HG02642 (cell line): ENCODE measurements around the gene FCHSD2.
"Not testable (repeated sequence)": the region's sequence is repeated elsewhere in the genome, so short reads cannot be mapped to it uniquely, and the experiment has no call there.

Source experiments
- ATAC-seq: cut with Tn5 transposase; IDR thresholded peaks from one replicate; pipeline ENCODE4 v1.9.1; 2021; ENCODE audit warnings: mild to moderate bottlenecking; ENCODE audit not compliant: unreplicated experiment, poor library complexity

Gene FCHSD2

DNA sequence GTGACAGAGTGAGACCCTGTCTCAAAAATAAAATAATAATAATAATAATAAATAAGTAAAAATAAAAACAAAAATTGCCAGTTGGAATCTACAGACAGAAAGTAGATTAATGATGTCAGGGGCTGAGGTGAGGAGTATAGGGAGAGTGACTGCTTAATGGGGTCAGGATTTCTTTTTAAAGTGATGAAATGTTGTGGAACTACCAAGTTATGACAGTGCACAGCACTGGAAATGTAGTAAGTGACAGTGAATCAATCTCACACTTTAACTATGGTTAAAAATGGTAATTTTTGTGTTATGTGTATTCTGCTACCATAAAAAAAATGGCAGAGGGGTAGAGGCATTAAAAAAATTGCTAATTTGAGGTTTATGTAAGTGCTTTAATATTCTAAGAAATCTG, 240.7 kb downstream of the FCHSD2 start:
- ATAC-seq, result no peak

DNA sequence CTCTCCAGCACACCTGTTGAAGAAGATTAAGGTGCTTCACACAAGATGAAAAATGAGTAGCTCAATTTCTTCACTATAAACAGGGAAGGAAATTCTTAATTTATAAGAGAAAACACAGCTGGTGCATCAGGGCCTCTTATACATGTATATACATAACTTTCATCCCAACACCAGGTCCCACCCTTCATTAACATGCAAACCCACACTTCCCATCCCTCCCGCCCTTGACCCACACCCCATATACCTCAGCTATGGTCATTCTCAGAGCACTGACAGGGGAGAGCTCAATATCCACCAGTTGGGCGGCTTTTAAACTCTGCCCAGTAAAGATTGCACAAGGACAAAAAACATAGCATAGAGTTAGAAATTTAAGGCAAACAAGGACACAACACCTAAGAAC, 242.1 kb downstream of the FCHSD2 start:
- ATAC-seq, result no peak

DNA sequence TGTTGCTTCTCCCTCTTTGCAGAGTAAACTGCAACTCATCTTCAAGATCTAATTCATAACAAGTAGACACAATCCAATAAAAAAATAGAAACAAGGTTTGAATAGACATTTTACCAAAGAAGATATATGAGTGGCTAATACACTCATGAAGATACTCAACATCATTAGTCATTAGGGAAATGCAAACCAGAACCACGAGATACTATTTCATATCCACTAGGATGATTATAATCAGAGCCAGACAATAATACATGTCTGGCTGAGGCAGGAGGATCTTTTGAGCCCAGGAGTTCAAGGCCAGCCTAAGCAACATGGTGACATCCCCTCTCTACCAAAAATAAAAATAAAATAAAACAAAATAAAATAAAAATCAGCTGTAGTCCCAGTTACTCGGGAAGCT, 242.9 kb downstream of the FCHSD2 start:
- no peak for ATAC-seq

DNA sequence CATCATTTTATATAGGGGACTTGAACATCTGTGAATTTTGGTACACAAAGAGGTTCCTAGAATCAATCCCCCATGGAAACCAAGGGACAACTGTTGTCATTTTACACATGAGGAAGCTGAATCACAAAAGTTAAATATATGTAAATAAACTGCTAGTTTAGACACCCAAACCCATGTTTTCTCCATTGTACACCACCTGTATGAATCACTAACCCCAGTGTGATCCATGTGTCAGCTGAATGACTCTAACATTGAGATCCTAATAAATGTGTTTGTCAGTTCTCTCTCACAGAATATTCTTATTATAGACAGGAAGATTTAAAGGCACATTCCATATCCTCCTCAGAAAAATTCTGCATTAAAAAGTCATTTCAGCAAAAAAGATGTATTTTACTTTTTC, 244.6 kb downstream of the FCHSD2 start:
- ATAC-seq, result no peak

DNA sequence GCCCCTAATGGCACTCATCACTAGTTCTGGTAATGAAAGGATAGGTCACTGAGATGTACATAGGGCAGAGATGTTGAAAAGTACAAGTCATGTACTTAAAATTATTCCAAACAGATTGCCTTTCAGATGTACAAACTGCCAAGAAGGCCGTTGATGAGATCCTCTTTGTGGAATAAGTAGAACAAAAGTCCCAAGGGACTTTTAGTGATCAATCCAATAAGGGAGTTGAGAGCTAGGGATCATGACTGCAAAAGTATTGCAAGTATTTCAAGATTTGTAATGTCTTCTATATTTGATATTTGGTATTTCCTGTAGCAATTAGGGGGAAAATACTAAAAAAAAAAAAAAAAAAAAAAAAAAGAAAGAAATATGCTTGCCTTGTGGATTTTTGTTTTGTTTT, 245.7 kb downstream of the FCHSD2 start:
- no peak for ATAC-seq

DNA sequence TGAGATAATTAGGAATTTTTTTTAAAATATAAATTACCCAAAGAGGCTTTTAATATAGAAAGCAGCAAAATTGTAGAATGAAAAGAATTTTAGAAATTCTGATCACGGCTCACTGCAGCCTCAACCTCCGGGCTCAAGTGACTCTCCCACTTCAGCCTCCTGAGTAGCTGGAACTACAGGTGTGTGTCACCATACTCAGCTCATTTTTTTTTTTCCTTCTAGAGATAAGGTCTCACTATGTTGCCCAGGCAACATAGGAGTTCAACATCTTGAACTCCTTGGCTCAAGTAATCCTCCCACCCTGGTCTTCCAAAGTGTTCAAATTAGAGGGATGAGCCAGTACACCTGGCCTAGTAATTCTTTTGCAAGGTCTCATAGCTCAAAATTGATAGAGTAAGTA, 251.2 kb downstream of the FCHSD2 start:
- ATAC-seq, result no peak

DNA sequence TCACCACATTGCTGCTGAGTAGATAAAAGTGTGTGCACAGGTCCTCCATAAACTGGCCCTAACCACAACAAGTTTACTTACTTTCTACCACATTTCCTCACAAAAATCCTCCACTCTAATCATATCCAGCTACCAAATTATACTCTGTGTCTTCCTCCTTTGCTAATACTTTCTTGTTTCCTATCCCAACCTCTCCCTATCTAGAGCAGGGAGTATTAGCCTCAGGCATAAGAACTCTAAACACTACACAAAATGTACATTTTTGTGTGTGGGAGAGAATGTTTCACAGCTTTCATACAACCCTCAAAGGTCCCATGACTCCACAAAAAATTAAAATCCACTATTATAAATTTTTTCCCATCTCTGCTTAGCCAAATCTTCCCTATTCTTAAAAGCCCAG, 255.5 kb downstream of the FCHSD2 start:
- ATAC-seq, result no peak

DNA sequence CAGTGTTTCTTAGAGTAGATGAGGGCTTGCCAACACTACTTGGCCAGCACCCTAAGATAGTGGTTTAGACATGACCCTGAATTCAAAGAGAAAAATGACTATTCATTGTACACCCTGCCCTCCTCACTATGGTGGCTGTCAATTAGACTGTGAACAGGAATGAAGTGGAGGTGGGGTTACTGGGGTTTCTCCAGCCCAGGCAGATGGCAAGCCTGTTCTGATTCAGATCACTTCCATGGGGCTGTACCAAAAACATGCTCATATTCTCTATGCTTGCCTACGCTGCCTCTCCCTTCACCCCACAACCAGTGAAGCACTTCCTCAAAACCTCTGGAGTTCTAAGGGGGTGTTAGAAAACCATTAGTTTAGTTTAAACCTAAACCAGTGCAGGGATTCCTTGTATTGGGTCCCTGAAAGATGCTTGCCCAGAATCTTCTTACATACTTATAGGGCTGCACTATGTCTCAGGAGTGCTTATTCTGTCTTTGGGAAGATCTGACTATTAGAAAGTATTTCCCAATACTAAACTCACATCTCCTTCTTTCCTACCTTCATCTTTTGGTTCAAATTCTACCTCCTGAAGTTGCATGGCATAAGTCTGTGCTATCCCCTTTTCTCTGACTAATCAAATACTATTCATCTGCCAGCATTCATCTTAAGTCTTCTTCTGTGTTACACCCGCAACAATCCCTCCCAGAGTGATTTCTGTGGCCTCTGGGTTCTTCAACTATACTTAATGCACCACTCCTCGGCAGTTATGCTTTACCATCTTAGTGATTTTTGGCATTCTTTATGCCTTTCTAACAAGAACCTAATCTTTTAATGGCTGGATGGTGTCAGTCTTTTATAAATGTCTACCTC, 256.1 kb downstream of the FCHSD2 start:
- no peak for ATAC-seq

DNA sequence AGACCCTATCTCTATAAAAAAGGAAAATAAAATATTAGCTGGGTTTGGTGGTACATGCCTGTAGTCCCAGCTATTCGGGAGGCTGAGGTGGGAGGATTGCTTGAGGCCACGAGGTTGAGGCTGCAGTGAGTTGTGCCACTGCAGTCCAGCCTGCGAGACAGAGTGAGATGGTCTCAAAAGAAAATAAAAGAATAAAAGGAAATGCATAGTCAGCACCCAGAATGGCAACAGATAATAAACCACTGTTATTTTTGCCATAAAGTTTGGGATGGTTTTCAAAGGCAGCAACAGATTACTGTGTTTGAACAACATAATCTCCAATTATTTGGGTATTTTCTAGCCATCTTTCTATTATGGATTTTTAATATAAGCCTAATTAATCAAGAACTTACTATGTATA, 266.0 kb downstream of the FCHSD2 start:
- no peak for ATAC-seq

DNA sequence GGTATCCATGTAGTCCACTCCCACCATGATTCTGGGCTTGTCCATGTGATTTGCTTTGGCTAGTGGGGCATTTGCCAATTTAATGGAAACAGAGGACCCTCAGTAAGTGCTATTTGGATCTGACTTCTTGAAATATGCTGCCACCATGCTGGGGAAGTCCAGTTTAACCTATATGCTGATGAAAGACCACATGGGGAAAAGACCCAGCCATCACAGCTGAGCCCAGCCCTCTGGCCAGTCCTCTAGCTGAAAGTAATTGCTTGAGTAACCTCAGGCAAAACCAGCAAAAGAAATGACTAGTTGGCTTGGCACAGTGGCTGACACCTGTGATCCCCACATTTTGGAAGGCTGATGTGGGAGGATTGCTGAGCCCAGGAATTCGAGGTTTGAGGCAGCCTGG, 266.4 kb downstream of the FCHSD2 start:
- ATAC-seq, result no peak

DNA sequence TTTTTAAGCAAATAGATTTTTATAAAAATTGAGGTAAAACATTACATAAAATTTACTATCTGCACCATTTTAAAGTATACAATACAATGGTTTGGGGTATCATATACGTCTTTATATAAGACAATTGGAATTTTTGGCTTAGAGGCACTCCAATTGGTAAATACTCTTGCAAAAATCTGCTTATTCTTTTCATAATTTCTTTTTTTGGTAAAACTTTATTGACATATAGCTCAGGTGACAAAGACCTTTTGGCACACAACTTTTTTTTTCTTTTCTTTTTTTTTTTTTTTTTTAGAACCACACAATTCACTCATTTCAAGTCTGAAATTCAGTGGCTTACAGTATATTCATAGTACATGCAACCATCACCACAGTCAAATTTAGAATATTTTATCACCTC, 270.1 kb downstream of the FCHSD2 start:
- ATAC-seq, result no peak

DNA sequence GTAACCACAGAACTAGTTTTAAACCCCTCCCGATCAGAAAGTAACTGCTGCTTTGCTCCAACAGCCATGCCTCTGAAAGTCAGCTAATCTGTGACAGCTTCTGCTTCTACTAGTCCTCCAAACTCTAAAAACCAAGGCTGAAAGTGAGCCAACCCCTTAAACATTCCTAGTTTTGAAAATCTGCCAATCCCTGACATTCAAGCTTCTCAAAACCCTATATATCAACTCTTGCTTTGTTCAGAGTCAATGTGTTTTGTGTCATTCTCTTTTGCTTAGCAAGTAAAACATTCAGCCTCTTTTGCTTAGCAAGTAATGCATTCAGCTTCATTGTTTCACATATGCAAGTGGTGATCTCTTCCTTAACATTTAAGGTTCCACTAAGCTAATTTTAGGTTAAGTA, 271.0 kb downstream of the FCHSD2 start:
- ATAC-seq, result no peak

DNA sequence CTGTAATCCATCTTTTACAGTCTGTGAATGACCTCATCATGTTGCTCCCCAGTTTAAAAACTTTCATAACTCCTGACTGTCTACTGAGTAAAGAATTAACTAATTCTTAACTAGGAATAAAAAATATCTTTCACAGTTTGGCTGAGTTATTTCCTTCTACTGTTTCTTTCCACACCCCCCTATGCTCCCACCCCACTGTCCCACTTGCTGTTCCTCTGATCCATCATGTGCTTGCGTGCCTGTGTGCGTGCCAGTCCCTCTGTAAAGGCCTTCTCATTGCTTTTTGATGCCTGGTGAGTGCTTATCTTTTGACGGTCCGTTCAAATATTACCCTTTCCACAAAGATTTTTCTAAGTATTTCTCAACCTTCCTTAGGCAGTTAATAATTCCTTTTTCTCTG, 272.3 kb downstream of the FCHSD2 start:
- no peak for ATAC-seq

DNA sequence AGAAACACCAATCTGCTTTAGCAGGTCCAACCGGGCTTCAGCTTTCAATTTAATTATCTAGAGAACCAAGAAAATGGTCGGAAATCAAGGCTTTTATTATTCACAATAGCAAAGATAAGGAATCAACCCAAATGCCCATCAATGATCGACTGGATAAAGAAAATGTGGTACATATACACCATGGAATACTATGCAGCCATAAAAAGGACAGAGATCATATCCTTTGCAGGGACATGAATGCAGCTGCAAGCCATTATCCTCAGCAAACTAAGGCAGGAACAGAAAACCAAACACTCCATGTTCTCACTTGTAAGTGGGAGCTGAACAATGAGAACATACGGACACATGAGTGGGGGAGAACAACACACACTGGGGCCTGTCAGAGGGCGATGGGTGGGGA, 274.1 kb downstream of the FCHSD2 start:
- ATAC-seq, result no peak

DNA sequence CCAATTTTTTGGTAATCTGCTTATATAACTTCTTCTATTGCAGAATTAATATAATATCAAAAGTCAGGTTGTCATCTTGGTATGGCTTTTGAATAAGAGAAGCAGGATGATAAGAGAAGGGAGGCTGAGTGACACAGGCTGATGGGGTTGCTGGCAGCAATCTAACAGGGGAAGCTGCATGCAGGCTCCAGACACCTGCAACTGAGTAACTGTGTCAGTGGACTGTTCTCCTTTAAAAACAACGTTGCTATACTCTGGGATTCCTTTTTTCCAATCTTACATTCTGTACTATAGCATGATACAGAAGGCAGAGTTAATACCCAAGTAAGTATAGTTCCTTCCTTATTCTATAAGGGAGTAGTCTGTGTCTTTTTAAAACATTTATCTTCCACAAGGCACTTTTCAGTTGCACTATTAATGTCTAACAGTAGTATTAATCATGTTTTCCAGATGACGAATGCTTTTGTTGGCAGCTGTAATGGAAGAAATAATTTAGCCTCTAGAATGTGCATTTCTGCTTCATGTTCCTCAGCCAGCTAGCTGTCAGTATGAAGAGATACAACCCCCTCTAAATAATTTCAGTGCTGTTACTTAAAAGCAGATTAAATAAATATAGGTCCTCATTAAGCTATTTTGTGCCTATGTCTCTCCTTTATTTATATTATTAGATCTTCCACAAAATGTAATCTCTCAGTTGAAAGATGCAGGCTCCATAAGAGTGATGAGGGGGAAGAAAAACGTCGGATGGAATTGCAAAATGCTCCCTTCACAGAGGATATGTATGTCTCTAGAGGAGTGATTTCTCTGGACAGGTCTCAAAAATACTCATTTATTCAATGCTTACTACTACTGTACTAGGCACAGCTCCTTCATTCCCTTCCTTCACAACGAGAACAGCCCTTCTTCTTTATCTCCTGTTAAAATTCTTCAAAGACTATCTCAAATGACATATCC, 277.1 kb downstream of the FCHSD2 start:
- ATAC-seq, result no peak

DNA sequence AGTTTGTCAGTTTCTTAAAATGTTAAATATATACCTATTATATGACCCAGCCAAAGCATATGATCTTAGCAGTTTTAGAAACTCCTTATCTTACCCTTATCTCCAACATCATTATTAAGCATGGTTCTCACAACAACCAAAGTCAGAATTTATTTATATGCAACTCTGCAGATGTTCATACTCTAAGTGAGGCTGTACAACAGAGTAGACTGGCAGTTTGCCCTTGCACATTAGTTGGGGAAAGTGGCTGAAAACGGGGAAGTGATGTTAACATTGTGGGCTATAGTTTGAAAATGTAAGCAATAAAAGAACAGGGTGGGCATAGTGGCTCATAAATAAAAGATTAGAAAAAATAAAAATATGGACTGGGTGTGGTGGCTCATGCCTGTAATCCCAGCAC, 278.2 kb downstream of the FCHSD2 start:
- no peak for ATAC-seq

DNA sequence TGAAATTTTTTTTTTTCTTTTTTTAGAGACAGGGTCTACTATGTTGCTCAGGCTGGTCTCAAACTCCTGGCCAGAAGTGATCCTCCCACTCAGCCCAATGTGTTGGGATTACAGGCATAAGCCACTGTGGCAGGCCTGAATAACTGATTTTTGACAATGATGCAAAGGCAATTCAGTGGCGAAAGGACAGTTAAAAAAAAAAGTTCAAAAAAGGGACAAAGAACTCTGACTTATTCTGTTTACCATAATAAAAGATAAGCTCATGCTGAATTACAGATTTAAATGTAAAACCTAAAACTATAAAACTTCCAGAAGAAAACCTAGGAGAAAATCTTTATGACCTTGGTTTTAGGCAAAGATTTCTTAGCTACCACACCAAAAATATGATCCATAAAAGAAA, 279.0 kb downstream of the FCHSD2 start:
- no peak for ATAC-seq

DNA sequence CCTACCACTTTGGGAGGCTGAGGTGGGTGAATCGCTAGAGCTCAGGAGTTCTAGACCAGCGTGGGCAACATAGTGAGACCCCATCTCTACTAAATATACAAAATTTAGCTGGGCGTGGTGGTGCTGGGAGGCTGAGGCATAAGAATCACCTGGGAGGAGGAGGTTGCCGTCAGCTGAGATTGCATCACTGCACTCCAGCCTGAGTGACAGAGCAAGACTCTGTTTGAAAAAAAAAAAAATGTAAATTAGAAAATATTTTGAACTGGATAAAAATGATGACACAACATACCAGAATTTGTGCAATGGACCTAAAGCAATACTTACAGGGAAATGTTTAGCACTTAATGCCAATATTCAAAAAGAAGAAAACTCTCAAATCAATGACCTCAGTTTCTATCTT, 281.5 kb downstream of the FCHSD2 start:
- ATAC-seq, result no peak

DNA sequence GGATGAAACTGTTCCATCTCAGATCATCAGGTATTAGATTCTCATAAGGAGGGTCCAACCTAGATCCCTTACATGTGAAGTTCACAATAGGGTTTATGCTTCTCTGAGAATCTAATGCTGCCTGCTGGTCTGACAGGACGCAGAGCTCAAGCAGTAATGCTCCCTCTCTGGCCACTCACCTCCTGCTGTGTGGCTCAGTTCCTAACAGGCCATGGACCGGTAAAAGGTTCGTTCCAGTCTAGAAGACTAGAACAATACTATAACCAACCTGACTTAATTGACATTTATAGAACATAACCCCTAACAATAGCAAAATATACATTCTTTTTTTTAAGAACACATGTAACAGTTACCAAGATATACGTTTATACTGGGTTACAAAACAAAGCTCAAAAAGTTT, 282.1 kb downstream of the FCHSD2 start:
- ATAC-seq, result no peak

DNA sequence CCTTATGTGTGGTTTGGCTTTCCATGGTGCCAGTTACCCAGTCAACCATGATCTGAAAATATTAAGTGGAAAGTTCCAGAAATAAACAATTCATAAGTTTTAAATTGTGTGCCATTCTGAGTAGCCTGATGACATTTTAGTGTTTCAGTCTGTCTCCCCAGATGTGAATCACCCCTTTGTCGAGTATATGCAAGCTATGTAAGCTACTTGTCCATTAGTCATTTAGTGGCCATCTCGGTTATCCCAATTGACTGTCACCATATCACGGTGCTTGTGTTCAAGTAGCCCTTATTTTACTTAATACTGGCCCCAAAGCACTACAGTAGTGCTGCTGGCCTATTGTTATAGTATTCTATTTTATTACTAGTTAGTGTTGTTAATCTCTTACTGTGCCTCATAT, 283.0 kb downstream of the FCHSD2 start:
- ATAC-seq, result no peak

DNA sequence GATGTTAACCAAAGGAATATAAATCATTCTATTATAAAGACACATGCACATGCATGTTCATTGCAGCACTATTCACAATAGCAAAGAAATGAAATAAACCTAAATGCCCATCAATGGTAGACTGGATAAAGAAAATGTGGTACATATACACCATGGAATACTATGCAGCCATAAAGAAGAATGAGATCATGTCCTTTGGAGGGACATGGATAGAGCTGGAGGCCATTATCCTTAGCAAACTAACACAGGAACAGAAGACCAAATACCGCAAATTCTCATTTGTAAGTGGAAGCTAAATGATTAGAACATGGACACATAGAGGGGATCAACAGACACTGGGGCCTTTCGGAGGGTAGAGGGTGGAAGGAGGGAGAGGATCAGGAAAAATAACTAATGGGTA, 283.9 kb downstream of the FCHSD2 start:
- ATAC-seq, result not testable (repeated sequence)
